Endothelial cell of umbilical vein (primary cell): ENCODE data around the gene PLEKHG4. TPM values are rescaled to one million over a fixed set of nuclear protein-coding genes. Genes with fewer than 3 reads are reported as not detected.

Experiments used
- BruUV-seq: library from RNA; stranded (reverse); fragments of 400-500 nt; replicated peaks from 2 replicates; lab custom pipeline; 2021; lab: Mats Ljungman, UMichigan
- CTCF ChIA-PET: fragments of 300-600, 350-600 bp; sonication (Branson Sonifier 250); formaldehyde crosslinking; loops from one replicate; lab custom pipeline; 2021; ENCODE audit warnings: antibody characterized with exemption, inconsistent platforms; lab: Charles Lee
- POLR2A ChIA-PET: fragments of 300-600, 350-600 bp; sonication (Branson Sonifier 250); formaldehyde crosslinking; loops from one replicate; lab custom pipeline; 2021; ENCODE audit warnings: antibody characterized with exemption, inconsistent platforms; lab: Charles Lee
- DNase-seq: peaks from one replicate; pipeline ENCODE4 v3.0.0-alpha.2; 2011; ENCODE audit warnings: low read depth, low spot score
- FAIRE-seq: peaks from 2 replicates; lab custom pipeline; 2011; peaks lifted over from hg19 to GRCh38; lab: Jason Lieb, UNC
- H2AFZ ChIP-seq: 2 replicates; pipeline ENCODE4 v1.6.0; 2012; ENCODE audit warnings: low read depth, low read length, control low read depth, inconsistent platforms
- H3K27ac ChIP-seq: 2 replicates; pipeline ENCODE4 v1.5.1; 2011; ENCODE audit warnings: low read depth, mild to moderate bottlenecking, control low read depth, low read length, moderate library complexity; ENCODE audit not compliant: insufficient read depth
- H3K27me3 ChIP-seq, 2 experiments: 2 replicates each; pipeline versions ENCODE4 v1.6.0 to v1.6.1; 2011; ENCODE audit warnings: low read length in 2 of 2, mixed read lengths in 1 of 2; ENCODE audit not compliant: control insufficient read depth in 2 of 2, insufficient read depth in 2 of 2
- H3K36me3 ChIP-seq, 2 experiments: 2 replicates in 1 of 2; 3 replicates in 1 of 2; pipeline ENCODE4 v1.5.1; 2011; ENCODE audit warnings: low read length in 2 of 2, mild to moderate bottlenecking in 1 of 2, moderate library complexity in 1 of 2; ENCODE audit not compliant: control insufficient read depth in 2 of 2, insufficient read depth in 2 of 2; ENCODE audit errors: extremely low read depth in 1 of 2
- H3K4me1 ChIP-seq: 3 replicates; pipeline ENCODE4 v1.5.1; 2011; ENCODE audit warnings: mild to moderate bottlenecking, low read length; ENCODE audit not compliant: control insufficient read depth, insufficient read depth; ENCODE audit errors: extremely low read depth
- H3K4me2 ChIP-seq: 2 replicates; pipeline ENCODE4 v1.6.1; 2011; ENCODE audit warnings: low read length, control low read depth, mixed read lengths; ENCODE audit not compliant: insufficient read depth
- H3K4me3 ChIP-seq, 3 experiments: fragments of 200-600 bp in 1 of 3; sonication (generic), shearing (Covaris generic) in 1 of 3; replicated peaks in 1 of 3; 2 replicates each; pipeline ENCODE4 v1.5.1; 2011 to 2016; ENCODE audit warnings: control low read depth in 3 of 3, low read length in 3 of 3, mild to moderate bottlenecking in 2 of 3, inconsistent platforms in 1 of 3, low read depth in 1 of 3, moderate library complexity in 1 of 3; ENCODE audit not compliant: insufficient read depth in 1 of 3
- H3K79me2 ChIP-seq: 2 replicates; pipeline ENCODE4 v1.6.0; 2012; ENCODE audit warnings: low read length, inconsistent platforms; ENCODE audit not compliant: control insufficient read depth, insufficient read depth
- H3K9ac ChIP-seq: replicated peaks from 2 replicates; pipeline ENCODE3; 2011; ENCODE audit warnings: low read length, control low read depth; ENCODE audit not compliant: insufficient read depth; ENCODE audit errors: extremely low read depth
- H3K9me1 ChIP-seq: replicated peaks from 3 replicates; pipeline ENCODE4 v1.6.0; 2011; ENCODE audit warnings: mild to moderate bottlenecking, low read length; ENCODE audit not compliant: control insufficient read depth, insufficient read depth; ENCODE audit errors: extremely low read depth
- H3K9me3 ChIP-seq: replicated peaks from 2 replicates; pipeline ENCODE4 v1.5.1; 2012; ENCODE audit warnings: low read length, inconsistent platforms; ENCODE audit not compliant: control insufficient read depth, insufficient read depth
- H4K20me1 ChIP-seq: replicated peaks from 2 replicates; pipeline ENCODE3; 2011; ENCODE audit warnings: mild to moderate bottlenecking, low read length; ENCODE audit not compliant: control insufficient read depth, insufficient read depth; ENCODE audit errors: extremely low read depth
- EZH2 ChIP-seq: IDR thresholded peaks from 2 replicates; pipeline ENCODE4 v1.6.1; 2012; ENCODE audit warnings: borderline replicate concordance, low read depth, mild to moderate bottlenecking, moderate library complexity, low read length, inconsistent platforms; ENCODE audit not compliant: severe bottlenecking
- FOS ChIP-seq: IDR thresholded peaks from 2 replicates; pipeline ENCODE4 v1.6.1; 2011; ENCODE audit warnings: mild to moderate bottlenecking, low read length, moderate library complexity, borderline replicate concordance; ENCODE audit not compliant: insufficient read depth
- GATA2 ChIP-seq: IDR thresholded peaks from 2 replicates; pipeline ENCODE4 v1.7.0; 2011; ENCODE audit warnings: low read depth, mild to moderate bottlenecking, moderate library complexity, mixed read lengths, low read length; ENCODE audit not compliant: insufficient read length, insufficient read depth
- JUN ChIP-seq: IDR thresholded peaks from 2 replicates; pipeline ENCODE4 v1.6.1; 2011; ENCODE audit warnings: borderline replicate concordance, low read depth; ENCODE audit not compliant: insufficient read length, insufficient read depth
- MYC ChIP-seq: IDR thresholded peaks from one replicate; pipeline ENCODE4 v1.6.1; 2011; ENCODE audit warnings: mild to moderate bottlenecking, low read depth, low read length
- POLR2A ChIP-seq: IDR thresholded peaks from 2 replicates; pipeline ENCODE4 v1.6.1; 2012; ENCODE audit warnings: low read depth, mild to moderate bottlenecking, control low read depth, low read length
- POLR2AphosphoS5 ChIP-seq: IDR thresholded peaks from 2 replicates; pipeline ENCODE4 v1.6.1; 2012; ENCODE audit warnings: low read depth, mild to moderate bottlenecking, control low read depth, low read length, moderate library complexity; ENCODE audit not compliant: insufficient read depth
- dilution Hi-C: fragments of 300-500 bp; cut with MboI; formaldehyde crosslinking; loops from one replicate; pipeline ENCODE4 v1.15.0; 2019; ENCODE audit warnings: low sequenced_read_pairs; ENCODE audit not compliant: extremely low pct_ligation_motif_present
- intact Hi-C: fragments of 100-400 bp; cut with micrococcal nuclease; formaldehyde crosslinking; loops from one replicate; pipeline ENCODE4 v1.10.0; 2022
- polyA plus RNA-seq, 4 experiments: library from polyadenylated mRNA; depleted of rRNA in 3 of 4; stranded (reverse) in 3 of 4; unstranded in 1 of 4; fragments of >200 nt; gene quantifications; 2 replicates each; pipeline versions ENCODE4 v1.2.1 to v1.2.3, GENCODE V29; 2011 to 2012; ENCODE audit warnings: missing spikeins in 1 of 4
- total RNA-seq: library from RNA; stranded (reverse); gene quantifications from 2 replicates; pipeline ENCODE4 v1.2.3, GENCODE V29; 2021
- TF ChIP-seq, protein P1 (sequence below): IDR thresholded peaks from 2 replicates; pipeline ENCODE4 v1.6.1; 2011; ENCODE audit not compliant: insufficient read depth, insufficient read length
- TF ChIP-seq, protein P2 (sequence below), 2 donors: IDR thresholded peaks; 1 replicate in 1 of 2; 2 replicates in 1 of 2; pipeline ENCODE4 v1.5.1; 2011; ENCODE audit warnings: low read length in 2 of 2, mild to moderate bottlenecking in 2 of 2, moderate library complexity in 2 of 2, control low read depth in 1 of 2, inconsistent platforms in 1 of 2, low read depth in 1 of 2; ENCODE audit not compliant: insufficient read depth in 1 of 2; ENCODE audit errors: extremely low read depth in 1 of 2

Gene PLEKHG4
- total and polyA plus RNA-seq, 2 donors (not counting 3 experiments of a cell fraction or from before 2014, with no cell fraction given) = 26.6 to 34.8 TPM

DNA sequence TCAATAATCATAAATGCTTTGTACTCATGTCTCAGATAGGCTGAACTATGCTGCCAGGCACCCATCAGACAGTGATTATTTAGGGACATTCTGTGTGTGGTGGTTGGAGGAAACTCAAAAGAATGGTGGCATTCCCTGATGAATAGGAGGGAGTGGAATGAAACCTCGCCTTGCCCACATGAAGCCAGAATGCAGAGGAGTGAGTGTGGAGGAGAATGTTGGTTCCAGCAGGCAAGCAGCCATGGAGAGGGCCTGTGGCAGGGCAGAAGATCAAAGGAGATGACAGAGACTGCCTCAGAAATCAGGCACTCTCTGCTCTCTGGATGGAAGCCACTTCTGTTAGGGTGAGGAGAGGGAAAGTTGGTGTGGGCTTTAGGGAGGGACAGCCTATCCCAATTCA, 24.7 kb downstream of the PLEKHG4 start:
- ChIA-PET CTCF (no interaction called here), POLR2A (no interaction called here)
- dilution Hi-C loops = no loop called here
- H3K4me3 ChIP-seq = no peak overlapping the region
- no peaks in the 10 kb centered on the region for H3K9me3 ChIP-seq
- DNase-seq (no peak), FAIRE-seq (no peak)
- no peaks in the 10 kb centered on the region for H3K27me3 ChIP-seq
- no peaks in the 10 kb centered on the region for H3K4me1 ChIP-seq
- no peak overlapping the region for H3K9ac ChIP-seq
- no peaks in the 10 kb centered on the region for H3K9me1 ChIP-seq
- no peak overlapping the region for H2AFZ ChIP-seq
- intact Hi-C loops = no loop called here
- H3K36me3 ChIP-seq = no peaks in the 10 kb centered on the region
- H3K4me2 ChIP-seq = no peak overlapping the region
- no TSS peak for BruUV-seq
- H4K20me1 ChIP-seq = no peaks in the 10 kb centered on the region
- no peak for TF ChIP-seq POLR2A
- no peak for TF ChIP-seq POLR2AphosphoS5
- TF ChIP-seq JUN = no peak
- no peak for TF ChIP-seq GATA2
- no peak for TF ChIP-seq MYC
- TF ChIP-seq EZH2 = no peak
- TF ChIP-seq, protein P1, sequence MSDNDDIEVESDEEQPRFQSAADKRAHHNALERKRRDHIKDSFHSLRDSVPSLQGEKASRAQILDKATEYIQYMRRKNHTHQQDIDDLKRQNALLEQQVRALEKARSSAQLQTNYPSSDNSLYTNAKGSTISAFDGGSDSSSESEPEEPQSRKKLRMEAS = no peak
- TF ChIP-seq FOS = no peak
- TF ChIP-seq, protein P2, sequence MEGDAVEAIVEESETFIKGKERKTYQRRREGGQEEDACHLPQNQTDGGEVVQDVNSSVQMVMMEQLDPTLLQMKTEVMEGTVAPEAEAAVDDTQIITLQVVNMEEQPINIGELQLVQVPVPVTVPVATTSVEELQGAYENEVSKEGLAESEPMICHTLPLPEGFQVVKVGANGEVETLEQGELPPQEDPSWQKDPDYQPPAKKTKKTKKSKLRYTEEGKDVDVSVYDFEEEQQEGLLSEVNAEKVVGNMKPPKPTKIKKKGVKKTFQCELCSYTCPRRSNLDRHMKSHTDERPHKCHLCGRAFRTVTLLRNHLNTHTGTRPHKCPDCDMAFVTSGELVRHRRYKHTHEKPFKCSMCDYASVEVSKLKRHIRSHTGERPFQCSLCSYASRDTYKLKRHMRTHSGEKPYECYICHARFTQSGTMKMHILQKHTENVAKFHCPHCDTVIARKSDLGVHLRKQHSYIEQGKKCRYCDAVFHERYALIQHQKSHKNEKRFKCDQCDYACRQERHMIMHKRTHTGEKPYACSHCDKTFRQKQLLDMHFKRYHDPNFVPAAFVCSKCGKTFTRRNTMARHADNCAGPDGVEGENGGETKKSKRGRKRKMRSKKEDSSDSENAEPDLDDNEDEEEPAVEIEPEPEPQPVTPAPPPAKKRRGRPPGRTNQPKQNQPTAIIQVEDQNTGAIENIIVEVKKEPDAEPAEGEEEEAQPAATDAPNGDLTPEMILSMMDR (IDR thresholded peaks at IDR 0.05; ENCODE audit: extremely low read depth in 1 of 2, insufficient read depth in 1 of 2, low read depth in 1 of 2, low read length in 2 of 2) = no peak
- H3K79me2 ChIP-seq = no peaks in the 10 kb centered on the region
- H3K27ac ChIP-seq = no peak overlapping the region
